CD4-positive, alpha-beta T cell treated with Interleukin-10 for 1 hour (primary cell): ENCODE measurements around the gene CDKN2D.

Source experiments
- DNase-seq: peaks from one replicate; pipeline ENCODE4 v3.0.0-alpha.2; 2020

CDKN2D gene

GRCh38 chr19:10568826-10569651 is at the start of gene CDKN2D:
Gene CDKN2D, minus strand, starts transcription at chr19:10568979. Its CDS starts 326 bp downstream, at chr19:10568653.
- peak; percentile 100 for DNase-seq

- DNase-seq = no peak
These were observed 48.8 kb upstream of the CDKN2D start for GRCh38 chr19:10617409-10618121.

GRCh38 chr19:10615429-10616023 is 46.7 kb upstream of the CDKN2D start:
- peak; percentile 18 for DNase-seq

GRCh38 chr19:10612499-10613119 is 43.8 kb upstream of the CDKN2D start:
- no peak for DNase-seq

- DNase-seq = no peak
These were observed 43.1 kb upstream of the CDKN2D start for GRCh38 chr19:10611907-10612306.

- DNase-seq = peak; percentile 45
These were observed 35.7 kb upstream of the CDKN2D start for GRCh38 chr19:10604460-10604980.

GRCh38 chr19:10603873-10604459 is 35.2 kb upstream of the CDKN2D start:
- peak; percentile 79 for DNase-seq

GRCh38 chr19:10603084-10603872 is 34.5 kb upstream of the CDKN2D start:
- peak; percentile 93 for DNase-seq

- DNase-seq = peak; percentile 90
These were observed 33.7 kb upstream of the CDKN2D start for GRCh38 chr19:10602330-10603083.

- no peak for DNase-seq
These were observed 33.2 kb upstream of the CDKN2D start for GRCh38 chr19:10601999-10602329.

- DNase-seq = no peak
These were observed 31.4 kb upstream of the CDKN2D start for GRCh38 chr19:10600149-10600548.

- DNase-seq = no peak
These were observed 25.2 kb upstream of the CDKN2D start for GRCh38 chr19:10593820-10594637.

- no peak for DNase-seq
These were observed 24.4 kb upstream of the CDKN2D start for GRCh38 chr19:10593148-10593547.

GRCh38 chr19:10587839-10588150 is 19.0 kb upstream of the CDKN2D start:
- DNase-seq = no peak

GRCh38 chr19:10587022-10587838 is 18.5 kb upstream of the CDKN2D start, which contains the start of gene AP1M2:
Gene AP1M2, minus strand, starts transcription at chr19:10587312. Its CDS starts 81 bp downstream, at chr19:10587231.
- DNase-seq = no peak

GRCh38 chr19:10586396-10586795 is 17.6 kb upstream of the CDKN2D start:
- DNase-seq = no peak

- DNase-seq = no peak
These were observed 14.4 kb upstream of the CDKN2D start for GRCh38 chr19:10583036-10583776.

GRCh38 chr19:10582091-10582490 is 13.3 kb upstream of the CDKN2D start:
- DNase-seq = no peak
